Duodenal mucosa (tissue), 2 donors: ENCODE data around the gene HIGD1A.
"Not testable (repeated sequence)": the region's sequence is repeated elsewhere in the genome, so short reads cannot be mapped to it uniquely, and the experiment has no call there.

Source experiments
- H3K27ac ChIP-seq: one replicate; pipeline ENCODE4 v1.7.0; 2013; ENCODE audit warnings: low read depth, low read length
- H3K27me3 ChIP-seq, 2 donors: one replicate each; pipeline ENCODE4 v1.7.0; 2013; ENCODE audit warnings: low read length in 2 of 2, control low read depth in 1 of 2; ENCODE audit not compliant: insufficient read depth in 2 of 2, control insufficient read depth in 1 of 2
- H3K36me3 ChIP-seq, 2 donors: one replicate each; pipeline ENCODE4 v1.7.0; 2013; ENCODE audit warnings: low read length in 2 of 2, control low read depth in 1 of 2; ENCODE audit not compliant: insufficient read depth in 2 of 2, control insufficient read depth in 1 of 2
- H3K4me1 ChIP-seq, 2 donors: one replicate each; pipeline ENCODE4 v1.7.0; 2013; ENCODE audit warnings: low read length in 2 of 2, control low read depth in 1 of 2; ENCODE audit not compliant: insufficient read depth in 2 of 2, control insufficient read depth in 1 of 2
- H3K4me3 ChIP-seq, 2 donors: one replicate each; pipeline ENCODE4 v1.7.0; 2013; ENCODE audit warnings: low read length in 2 of 2, low read depth in 1 of 2
- H3K9ac ChIP-seq, 2 donors: one replicate each; pipeline ENCODE4 v1.7.0; 2013; ENCODE audit warnings: low read length in 2 of 2, low read depth in 1 of 2
- H3K9me3 ChIP-seq, 2 donors: one replicate each; pipeline ENCODE4 v1.7.0; 2013; ENCODE audit warnings: low read length in 2 of 2, control low read depth in 1 of 2; ENCODE audit not compliant: control insufficient read depth in 1 of 2

HIGD1A gene

GRCh38 chr3:42814914-42815507, 10.7 kb upstream of the HIGD1A start:
- no peak overlapping the region for H3K9ac ChIP-seq
- H3K27ac ChIP-seq = peak overlapping the region; percentile 11
- no peaks in the 10 kb centered on the region for H3K9me3 ChIP-seq
- no peaks in the 10 kb centered on the region for H3K27me3 ChIP-seq
- H3K4me1 ChIP-seq = peaks cover 3 to 18% of the 10 kb centered on the region in 2 donors
- no peak overlapping the region for H3K4me3 ChIP-seq
- H3K36me3 ChIP-seq = no peaks in the 10 kb centered on the region

- Histone ChIP-seq H3K9me3 (no peaks in the 10 kb centered on the region), H3K4me3 (no peak overlapping the region), H3K27me3 (no peaks in the 10 kb centered on the region), H3K9ac (no peak overlapping the region), H3K36me3 (no peaks in the 10 kb centered on the region), H3K4me1 (peaks cover 0 to 15% of the 10 kb centered on the region in 2 donors), H3K27ac (no peak overlapping the region)
Measured at GRCh38 chr3:42814246-42814645, 10.0 kb upstream of the HIGD1A start.

GRCh38 chr3:42811118-42811883, 7.0 kb upstream of the HIGD1A start:
- not testable (repeated sequence) for H3K27ac ChIP-seq, H3K9ac ChIP-seq

GRCh38 chr3:42810706-42811105, 6.4 kb upstream of the HIGD1A start:
- not testable (repeated sequence) for H3K4me3 ChIP-seq, H3K9me3 ChIP-seq, H3K27ac ChIP-seq, H3K9ac ChIP-seq, H3K27me3 ChIP-seq, H3K36me3 ChIP-seq
- peaks cover 0 to 15% of the 10 kb centered on the region in 2 donors for H3K4me1 ChIP-seq

More at GRCh38 chr3:42811118-42811883, 7.0 kb upstream of the HIGD1A start:
- peaks cover 0 to 15% of the 10 kb centered on the region in 2 donors for H3K4me1 ChIP-seq
- not testable (repeated sequence) for H3K27me3 ChIP-seq, H3K36me3 ChIP-seq, H3K4me3 ChIP-seq, H3K9me3 ChIP-seq

GRCh38 chr3:42809202-42809601, 4.9 kb upstream of the HIGD1A start, which contains the start of gene ACKR2:
ACKR2 (plus strand) TSS chr3:42809445; CDS start chr3:42864503, 55,058 bp downstream.
- no peaks in the 10 kb centered on the region for H3K9me3 ChIP-seq
- H3K4me1 ChIP-seq = peaks cover 3 to 5% of the 10 kb centered on the region in 2 donors
- peaks cover 0 to 4% of the 10 kb centered on the region in 2 donors for H3K27me3 ChIP-seq
- H3K4me3 ChIP-seq = no peak within 1 kb of the TSS
- no peaks in the 10 kb centered on the region for H3K36me3 ChIP-seq
- H3K9ac ChIP-seq = no peak within 1 kb of the TSS
- no peak within 1 kb of the TSS for H3K27ac ChIP-seq

- Histone ChIP-seq H3K27me3 (peaks cover 0 to 4% of the 10 kb centered on the region in 2 donors), H3K36me3 (no peaks in the 10 kb centered on the region), H3K9me3 (no peaks in the 10 kb centered on the region), H3K4me3 (no peak overlapping the region), H3K4me1 (peaks cover 3 to 10% of the 10 kb centered on the region in 2 donors), H3K9ac (no peak overlapping the region), H3K27ac (no peak overlapping the region)
Measured at GRCh38 chr3:42807929-42808328, 3.6 kb upstream of the HIGD1A start.

- Histone ChIP-seq H3K27me3 (peaks cover 0 to 4% of the 10 kb centered on the region in 2 donors), H3K4me3 (peak overlapping the region; percentile 75 to 83), H3K9ac (peak overlapping the region; percentile 88 to 93)
Measured at GRCh38 chr3:42805141-42805821, 991 bp upstream of the HIGD1A start.

GRCh38 chr3:42804831-42805132, 492 bp upstream of the HIGD1A start:
- Histone ChIP-seq H3K36me3 (no peaks in the 10 kb centered on the region), H3K27me3 (peaks cover 0 to 4% of the 10 kb centered on the region in 2 donors), H3K4me1 (peaks cover 0 to 32% of the 10 kb centered on the region in 2 donors), H3K9me3 (no peaks in the 10 kb centered on the region), H3K27ac (peak overlapping the region; percentile 72), H3K4me3 (peak overlapping the region; percentile 75 to 83), H3K9ac (peak overlapping the region; percentile 88 to 93)

More at GRCh38 chr3:42805141-42805821, 991 bp upstream of the HIGD1A start:
- Histone ChIP-seq H3K9me3 (no peaks in the 10 kb centered on the region), H3K36me3 (no peaks in the 10 kb centered on the region), H3K27ac (no peak overlapping the region), H3K4me1 (peaks cover 0 to 29% of the 10 kb centered on the region in 2 donors)

- peak overlapping the region; percentile 98 for H3K27ac ChIP-seq
- H3K27me3 ChIP-seq = peaks cover 0 to 4% of the 10 kb centered on the region in 2 donors
- H3K9me3 ChIP-seq = no peaks in the 10 kb centered on the region
- H3K36me3 ChIP-seq = no peaks in the 10 kb centered on the region
- peaks cover 0 to 34% of the 10 kb centered on the region in 2 donors for H3K4me1 ChIP-seq
- peak overlapping the region; percentile 75 to 86 for H3K4me3 ChIP-seq
- H3K9ac ChIP-seq = peak overlapping the region; percentile 90 to 93
Measured at GRCh38 chr3:42803414-42804105, 730 bp downstream of the HIGD1A start.
